NCI-H187 (cell line): ENCODE data around the gene PSMD8.
A peak's percentile ranks its signal among the peaks of the same experiment; 100 is the strongest.
"Not testable (repeated sequence)": the region's sequence is repeated elsewhere in the genome, so short reads cannot be mapped to it uniquely, and the experiment has no call there.

ENCODE experiments used
- DNase-seq, 2 experiments: peaks; one replicate each; lab custom pipeline; 2025; lab: John Stamatoyannopoulos, UW

PSMD8 gene

GRCh38 chr19:38374332-38375097 is at the start of gene PSMD8:
TSS of gene PSMD8 (plus strand) at chr19:38374571. CDS start at chr19:38374602, 31 bp downstream.
- peak; percentile 98 to 99 for DNase-seq

- no peak for DNase-seq
These were observed 47.8 kb upstream of the PSMD8 start for GRCh38 chr19:38326591-38326990.

GRCh38 chr19:38329651-38330050 is 44.7 kb upstream of the PSMD8 start:
- no peak for DNase-seq

- no peak for DNase-seq
These were observed 42.6 kb upstream of the PSMD8 start for GRCh38 chr19:38331728-38332127.

- no peak for DNase-seq
These were observed 41.1 kb upstream of the PSMD8 start for GRCh38 chr19:38333245-38333644.

- DNase-seq, result peak; percentile 91 to 97
These were observed 38.3 kb upstream of the PSMD8 start for GRCh38 chr19:38335949-38336637.

- DNase-seq, result peak; percentile 91 to 97
These were observed 37.6 kb upstream of the PSMD8 start for GRCh38 chr19:38336638-38337359.

GRCh38 chr19:38337360-38337653 is 37.1 kb upstream of the PSMD8 start:
- no peak for DNase-seq

- not testable (repeated sequence) for DNase-seq
These were observed 35.4 kb upstream of the PSMD8 start for GRCh38 chr19:38339011-38339410.

GRCh38 chr19:38340927-38341326 is 33.4 kb upstream of the PSMD8 start:
- no peak for DNase-seq

GRCh38 chr19:38346837-38347236 is 27.5 kb upstream of the PSMD8 start:
- no peak for DNase-seq

GRCh38 chr19:38350883-38351282 is 23.5 kb upstream of the PSMD8 start:
- DNase-seq, result no peak

- DNase-seq, result no peak
These were observed 22.4 kb upstream of the PSMD8 start for GRCh38 chr19:38351865-38352395.

- no peak for DNase-seq
These were observed 21.8 kb upstream of the PSMD8 start for GRCh38 chr19:38352611-38353010.

GRCh38 chr19:38355728-38356725 is 18.3 kb upstream of the PSMD8 start:
- DNase-seq, result no peak

GRCh38 chr19:38358071-38358470 is 16.3 kb upstream of the PSMD8 start:
- no peak for DNase-seq

- DNase-seq, result no peak
These were observed 14.9 kb upstream of the PSMD8 start for GRCh38 chr19:38359242-38360021.

GRCh38 chr19:38360351-38360750 is 14.0 kb upstream of the PSMD8 start:
- no peak for DNase-seq

- DNase-seq, result no peak
These were observed 13.3 kb upstream of the PSMD8 start for GRCh38 chr19:38360839-38361631.

GRCh38 chr19:38361633-38362075 is 12.7 kb upstream of the PSMD8 start:
- DNase-seq, result peak; percentile 75 to 87
